Endodermal cell (in vitro differentiated cells): ENCODE measurements around the gene CCDC169. TPM values are rescaled to one million over a fixed set of nuclear protein-coding genes. Genes with fewer than 3 reads are reported as not detected.

Source experiments
- DNase-seq: peaks from one replicate; pipeline ENCODE4 v3.0.0-alpha.2; 2017
- H3K27ac ChIP-seq: 2 replicates; pipeline ENCODE4 v1.5.1; 2013; ENCODE audit warnings: mild to moderate bottlenecking, low read depth, low read length, moderate library complexity
- H3K27me3 ChIP-seq: 2 replicates; pipeline ENCODE4 v1.6.1; 2013; ENCODE audit warnings: mild to moderate bottlenecking, low read length, moderate library complexity; ENCODE audit not compliant: insufficient read depth, control insufficient read depth, poor library complexity, severe bottlenecking
- H3K36me3 ChIP-seq: 2 replicates; pipeline ENCODE4 v1.7.0; 2013; ENCODE audit warnings: mild to moderate bottlenecking, low read length, moderate library complexity; ENCODE audit not compliant: control insufficient read depth, insufficient read depth
- H3K4me1 ChIP-seq: one replicate; pipeline ENCODE4 v1.7.0; 2013; ENCODE audit warnings: low read length; ENCODE audit not compliant: control insufficient read depth, insufficient read depth
- H3K4me3 ChIP-seq: 2 replicates; pipeline ENCODE4 v1.5.1; 2013; ENCODE audit warnings: mild to moderate bottlenecking, low read length, moderate library complexity
- H3K9ac ChIP-seq: 2 replicates; pipeline ENCODE4 v1.6.1; 2013; ENCODE audit warnings: mild to moderate bottlenecking, low read length, moderate library complexity; ENCODE audit not compliant: poor library complexity, severe bottlenecking; ENCODE audit errors: extremely low read depth
- H3K9me3 ChIP-seq: 2 replicates; pipeline ENCODE4 v1.6.1; 2013; ENCODE audit warnings: mild to moderate bottlenecking, low read length, moderate library complexity; ENCODE audit not compliant: control insufficient read depth
- H3K27ac Mint-ChIP-seq: 2 replicates; pipeline ENCODE4 v1.8.0; 2020; ENCODE audit warnings: mixed read lengths
- H3K27me3 Mint-ChIP-seq: 2 replicates; pipeline ENCODE4 v1.8.0; 2021; ENCODE audit warnings: mild to moderate bottlenecking, mixed read lengths; ENCODE audit not compliant: insufficient read depth
- H3K36me3 Mint-ChIP-seq: 2 replicates; pipeline ENCODE4 v1.8.0; 2020; ENCODE audit warnings: low read depth, mixed read lengths
- H3K4me1 Mint-ChIP-seq: 2 replicates; pipeline ENCODE4 v1.8.0; 2020; ENCODE audit warnings: mixed read lengths
- H3K4me3 Mint-ChIP-seq: 2 replicates; pipeline ENCODE4 v1.8.0; 2020; ENCODE audit warnings: mild to moderate bottlenecking, moderate library complexity, mixed read lengths
- H3K9me3 Mint-ChIP-seq: 2 replicates; pipeline ENCODE4 v1.8.0; 2020; ENCODE audit warnings: mild to moderate bottlenecking, mixed read lengths
- CTCF ChIP-seq: fragments of 200-600 bp; sonication (generic); conservative IDR thresholded peaks from 2 replicates; pipeline ENCODE4 v1.5.0; 2021; ENCODE audit warnings: antibody characterized with exemption, mild to moderate bottlenecking
- WGBS, 2 experiments: methylation state at CpG; one replicate each; pipeline versions ENCODE4 v1.1.5 to v1.1.7; 2013; ENCODE audit warnings: missing lambda C conversion rate in 2 of 2, mixed read lengths in 1 of 2; ENCODE audit not compliant: insufficient coverage in 1 of 2, insufficient read length in 1 of 2; 5-methylcytosine and 5-hydroxymethylcytosine counted together
- total RNA-seq, 2 donors: library from RNA; stranded (reverse); fragmentation: NEBNext Ultra II Directional in 1 of 2; extraction: Animal tissue kit (Norgen Biotek cat#: 25700) in 1 of 2; gene quantifications; 2 replicates in 1 of 2; 3 replicates in 1 of 2; pipeline ENCODE4 v1.2.1, GENCODE V29; 2021

CCDC169 gene
- total RNA-seq, 2 donors from 2014 or later: 18.2 to 26.3 TPM

GRCh38 chr13:36244990-36245389, 52.6 kb downstream of the CCDC169 start:
- H3K9me3 Mint-ChIP-seq: peaks cover 8% of the 10 kb centered on the region
- Histone ChIP-seq H3K4me1 (no peaks in the 10 kb centered on the region), H3K9me3 (peaks cover 21% of the 10 kb centered on the region), H3K27me3 (no peaks in the 10 kb centered on the region), H3K9ac (no peak overlapping the region), H3K36me3 (no peaks in the 10 kb centered on the region), H3K27ac (no peak overlapping the region), H3K4me3 (no peak overlapping the region)
- no peak overlapping the region for H3K27ac Mint-ChIP-seq
- no peak for DNase-seq
- H3K4me3 Mint-ChIP-seq: no peak overlapping the region
- H3K4me1 Mint-ChIP-seq: no peaks in the 10 kb centered on the region
- peaks cover 23% of the 10 kb centered on the region for H3K36me3 Mint-ChIP-seq
- no peaks in the 10 kb centered on the region for H3K27me3 Mint-ChIP-seq
- TF ChIP-seq CTCF: no peak
- WGBS, 2 experiments: 86 to 96% methylated on average over 1 of the region's 1 CpG

GRCh38 chr13:36244073-36244472, 53.5 kb downstream of the CCDC169 start:
- no peak for DNase-seq
- no peaks in the 10 kb centered on the region for H3K4me1 ChIP-seq
- H3K27me3 ChIP-seq: no peaks in the 10 kb centered on the region
- no peak overlapping the region for H3K9ac ChIP-seq
- no peaks in the 10 kb centered on the region for H3K36me3 ChIP-seq
- H3K4me1 Mint-ChIP-seq: no peaks in the 10 kb centered on the region
- no peak for TF ChIP-seq CTCF
- H3K36me3 Mint-ChIP-seq: peaks cover 23% of the 10 kb centered on the region
- H3K4me3 ChIP-seq: no peak overlapping the region
- no peaks in the 10 kb centered on the region for H3K27me3 Mint-ChIP-seq
- no peak overlapping the region for H3K27ac Mint-ChIP-seq
- H3K9me3 Mint-ChIP-seq: peaks cover 8% of the 10 kb centered on the region
- peaks cover 21% of the 10 kb centered on the region for H3K9me3 ChIP-seq
- no peak overlapping the region for H3K27ac ChIP-seq
- 97 to 100% methylated on average over 1 to 2 of the region's 2 CpGs for WGBS, 2 experiments
- H3K4me3 Mint-ChIP-seq: no peak overlapping the region

- Histone ChIP-seq H3K4me1 (no peaks in the 10 kb centered on the region), H3K27ac (no peak overlapping the region), H3K4me3 (no peak overlapping the region), H3K36me3 (no peaks in the 10 kb centered on the region), H3K27me3 (no peaks in the 10 kb centered on the region), H3K9ac (no peak overlapping the region), H3K9me3 (peaks cover 19% of the 10 kb centered on the region)
- TF ChIP-seq CTCF: no peak
- H3K9me3 Mint-ChIP-seq: peaks cover 8% of the 10 kb centered on the region
- H3K27me3 Mint-ChIP-seq: no peaks in the 10 kb centered on the region
- WGBS, 2 experiments: 80 to 91% methylated on average over 1 to 2 of the region's 2 CpGs
- H3K4me3 Mint-ChIP-seq: no peak overlapping the region
- H3K27ac Mint-ChIP-seq: no peak overlapping the region
- DNase-seq: no peak
- H3K4me1 Mint-ChIP-seq: no peaks in the 10 kb centered on the region
- H3K36me3 Mint-ChIP-seq: peaks cover 22% of the 10 kb centered on the region
Observed at GRCh38 chr13:36242761-36243160, 54.9 kb downstream of the CCDC169 start.
